Spinal cord (tissue), 10 donors: ENCODE measurements around the gene GUCY1A2. TPM values are rescaled to one million over a fixed set of nuclear protein-coding genes. Genes with fewer than 3 reads are reported as not detected.

Experiments used
- DNase-seq, 6 donors: peaks; one replicate each; pipeline versions ENCODE4 v3.0.0 to v3.0.0-alpha.2; 2013 to 2015; ENCODE audit warnings: low spot score in 6 of 6, low read depth in 4 of 6
- H3K27ac ChIP-seq: one replicate; pipeline ENCODE4 v1.5.1; 2013; ENCODE audit warnings: low read depth, low read length, control low read depth
- H3K27me3 ChIP-seq: one replicate; pipeline ENCODE4 v1.6.1; 2013; ENCODE audit warnings: low read length; ENCODE audit not compliant: control insufficient read depth, insufficient read depth
- H3K36me3 ChIP-seq: one replicate; pipeline ENCODE4 v1.6.1; 2013; ENCODE audit warnings: low read length; ENCODE audit not compliant: control insufficient read depth, insufficient read depth
- H3K4me1 ChIP-seq: one replicate; pipeline ENCODE4 v1.6.1; 2013; ENCODE audit warnings: low read length; ENCODE audit not compliant: control insufficient read depth, insufficient read depth
- H3K4me3 ChIP-seq: one replicate; pipeline ENCODE4 v1.5.1; 2013; ENCODE audit warnings: low read depth, low read length, control low read depth
- H3K9me3 ChIP-seq: one replicate; pipeline ENCODE4 v1.6.1; 2013; ENCODE audit warnings: low read length; ENCODE audit not compliant: control insufficient read depth, insufficient read depth
- WGBS: methylation state at CpG from one replicate; pipeline ENCODE4 v1.1.5; 2013; ENCODE audit warnings: missing lambda C conversion rate; ENCODE audit not compliant: insufficient coverage; 5-methylcytosine and 5-hydroxymethylcytosine counted together
- polyA plus RNA-seq, 2 donors: library from polyadenylated mRNA; unstranded; fragments of 120-200 nt; gene quantifications; one replicate each; pipeline ENCODE4 v1.2.1, GENCODE V29; 2013; ENCODE audit not compliant: insufficient read length in 2 of 2
- total RNA-seq, 2 donors: library from RNA; depleted of rRNA in 1 of 2; stranded (reverse); fragments of 120-200 nt in 1 of 2; fragments of >200 nt in 1 of 2; gene quantifications; one replicate each; pipeline versions ENCODE4 v1.2.3 to v1.2.4, GENCODE V29; 2013 to 2014
- donor health status: healthy.

Gene GUCY1A2
- total and polyA plus RNA-seq, 4 donors = 10.8 to 79.5 (median 25.7) TPM

GRCh38 chr11:107006076-107006833, 12.0 kb downstream of the GUCY1A2 start:
- Histone ChIP-seq H3K4me1 (no peaks in the 10 kb centered on the region), H3K36me3 (peaks cover 2% of the 10 kb centered on the region), H3K27ac (no peak overlapping the region), H3K4me3 (no peak overlapping the region), H3K9me3 (peaks cover 2% of the 10 kb centered on the region), H3K27me3 (no peaks in the 10 kb centered on the region)
- no peak for DNase-seq
- WGBS = no CpG with 5 or more reads among the region's 2 CpGs

GRCh38 chr11:106999196-106999595, 19.1 kb downstream of the GUCY1A2 start:
- Histone ChIP-seq H3K4me1 (no peaks in the 10 kb centered on the region), H3K9me3 (no peaks in the 10 kb centered on the region), H3K36me3 (no peaks in the 10 kb centered on the region), H3K27me3 (no peaks in the 10 kb centered on the region), H3K27ac (no peak overlapping the region), H3K4me3 (no peak overlapping the region)
- no peak for DNase-seq
- WGBS = no CpG with 5 or more reads among the region's 1 CpG

- 52% methylated on average over 4 of the region's 4 CpGs for WGBS
- Histone ChIP-seq H3K36me3 (no peaks in the 10 kb centered on the region), H3K9me3 (no peaks in the 10 kb centered on the region), H3K27ac (no peak overlapping the region), H3K4me1 (no peaks in the 10 kb centered on the region), H3K4me3 (no peak overlapping the region), H3K27me3 (no peaks in the 10 kb centered on the region)
- no peak for DNase-seq
Measured at GRCh38 chr11:106998916-106999188, 19.4 kb downstream of the GUCY1A2 start.

GRCh38 chr11:106998116-106998915, 20.0 kb downstream of the GUCY1A2 start:
- no peaks in the 10 kb centered on the region for H3K4me1 ChIP-seq
- DNase-seq = no peak
- H3K36me3 ChIP-seq = no peaks in the 10 kb centered on the region
- no peak overlapping the region for H3K4me3 ChIP-seq
- no peaks in the 10 kb centered on the region for H3K9me3 ChIP-seq
- H3K27ac ChIP-seq = no peak overlapping the region
- 100% methylated on average over 1 of the region's 4 CpGs for WGBS
- no peaks in the 10 kb centered on the region for H3K27me3 ChIP-seq

GRCh38 chr11:106997227-106997626, 21.0 kb downstream of the GUCY1A2 start:
- Histone ChIP-seq H3K36me3 (no peaks in the 10 kb centered on the region), H3K27me3 (no peaks in the 10 kb centered on the region), H3K9me3 (no peaks in the 10 kb centered on the region), H3K4me1 (no peaks in the 10 kb centered on the region), H3K27ac (no peak overlapping the region), H3K4me3 (no peak overlapping the region)
- 50% methylated on average over 2 of the region's 3 CpGs for WGBS
- no peak for DNase-seq

- no peak for DNase-seq
- no peaks in the 10 kb centered on the region for H3K36me3 ChIP-seq
- WGBS = no CpG with 5 or more reads among the region's 3 CpGs
Measured at GRCh38 chr11:106996691-106997090, 21.6 kb downstream of the GUCY1A2 start.

GRCh38 chr11:106990331-106990730, 27.9 kb downstream of the GUCY1A2 start:
- DNase-seq = peak in 2 of 6 donors; percentile 10 to 59
- no peaks in the 10 kb centered on the region for H3K27me3 ChIP-seq
- H3K4me1 ChIP-seq = peaks cover 4% of the 10 kb centered on the region
- H3K9me3 ChIP-seq = no peaks in the 10 kb centered on the region
- H3K4me3 ChIP-seq = no peak overlapping the region
- no peaks in the 10 kb centered on the region for H3K36me3 ChIP-seq
- WGBS = 68% methylated on average over 3 of the region's 10 CpGs
- no peak overlapping the region for H3K27ac ChIP-seq

More at GRCh38 chr11:106996691-106997090, 21.6 kb downstream of the GUCY1A2 start:
- H3K4me1 ChIP-seq = no peaks in the 10 kb centered on the region
- H3K27me3 ChIP-seq = no peaks in the 10 kb centered on the region
- no peaks in the 10 kb centered on the region for H3K9me3 ChIP-seq
- H3K4me3 ChIP-seq = no peak overlapping the region
- no peak overlapping the region for H3K27ac ChIP-seq

GRCh38 chr11:106989078-106989455, 29.2 kb downstream of the GUCY1A2 start:
- no peak for DNase-seq
- no CpG with 5 or more reads among the region's 1 CpG for WGBS
- Histone ChIP-seq H3K9me3 (no peaks in the 10 kb centered on the region), H3K27me3 (no peaks in the 10 kb centered on the region), H3K27ac (no peak overlapping the region), H3K4me1 (peaks cover 4% of the 10 kb centered on the region), H3K36me3 (no peaks in the 10 kb centered on the region), H3K4me3 (no peak overlapping the region)

GRCh38 chr11:106988151-106989077, 29.9 kb downstream of the GUCY1A2 start:
- H3K4me3 ChIP-seq = no peak overlapping the region
- H3K27ac ChIP-seq = no peak overlapping the region
- DNase-seq = peak in 5 of 6 donors; percentile 22 to 86 (median 47)
- H3K27me3 ChIP-seq = no peaks in the 10 kb centered on the region
- no peaks in the 10 kb centered on the region for H3K36me3 ChIP-seq
- H3K4me1 ChIP-seq = peaks cover 4% of the 10 kb centered on the region
- H3K9me3 ChIP-seq = no peaks in the 10 kb centered on the region
- WGBS = 40% methylated on average over 1 of the region's 2 CpGs
